IMR-90 (cell line): ENCODE measurements around the gene INO80E. TPM values are rescaled to one million over a fixed set of nuclear protein-coding genes. Genes with fewer than 3 reads are reported as not detected.

Experiments used
- ATAC-seq: fragments of 200-7000 bp; cut with Tn5 transposase; 2 replicates; pipeline ENCODE4 v1.9.1; 2020; ENCODE audit warnings: low read depth, mild to moderate bottlenecking, moderate library complexity
- BruUV-seq: library from RNA; stranded (reverse); fragments of 400-500 nt; replicated peaks from 2 replicates; lab custom pipeline; 2021; lab: Mats Ljungman, UMichigan
- CTCF ChIA-PET: fragments of 300-600 bp; formaldehyde crosslinking; extraction: SDS; loops from one replicate; lab custom pipeline; 2021; ENCODE audit warnings: antibody characterized with exemption; lab: Yijun Ruan, JAX
- POLR2A ChIA-PET: fragments of 300-600 bp; sonication (Branson Sonifier 250); formaldehyde crosslinking; loops from one replicate; lab custom pipeline; 2022; ENCODE audit warnings: antibody characterized with exemption; ENCODE audit not compliant: unreplicated experiment; lab: Charles Lee
- DNase-seq: peaks from one replicate; pipeline ENCODE4 v3.0.0; 2013
- H2AFZ ChIP-seq: replicated peaks from 2 replicates; pipeline ENCODE3; 2013; ENCODE audit warnings: low read length, mild to moderate bottlenecking; ENCODE audit not compliant: poor library complexity
- H2AK5ac ChIP-seq: 2 replicates; pipeline ENCODE4 v1.6.1; 2013; ENCODE audit warnings: low read depth, low read length, inconsistent platforms
- H2AK9ac ChIP-seq: replicated peaks from 2 replicates; pipeline ENCODE3; 2013; ENCODE audit warnings: mild to moderate bottlenecking, low read depth, low read length, moderate library complexity; ENCODE audit not compliant: poor library complexity
- H2BK120ac ChIP-seq: 2 replicates; pipeline ENCODE4 v1.6.1; 2013; ENCODE audit warnings: low read depth, low read length, inconsistent platforms
- H2BK15ac ChIP-seq: 3 replicates; pipeline ENCODE4 v1.6.1; 2013; ENCODE audit warnings: low read depth, low read length, inconsistent platforms
- H2BK20ac ChIP-seq: 2 replicates; pipeline ENCODE4 v1.6.1; 2013; ENCODE audit warnings: low read depth, mild to moderate bottlenecking, inconsistent platforms, low read length, moderate library complexity
- H2BK5ac ChIP-seq: 2 replicates; pipeline ENCODE4 v1.6.1; 2013; ENCODE audit warnings: mild to moderate bottlenecking, low read depth, low read length, inconsistent platforms; ENCODE audit not compliant: poor library complexity, severe bottlenecking
- H3K14ac ChIP-seq: replicated peaks from 2 replicates; pipeline ENCODE4 v1.6.1; 2013; ENCODE audit warnings: low read depth, low read length, inconsistent platforms
- H3K18ac ChIP-seq: 2 replicates; pipeline ENCODE4 v1.6.1; 2013; ENCODE audit warnings: low read depth, low read length, control low read depth
- H3K23ac ChIP-seq: 2 replicates; pipeline ENCODE4 v1.6.1; 2013; ENCODE audit warnings: low read depth, low read length, inconsistent platforms
- H3K27ac ChIP-seq: 2 replicates; pipeline ENCODE4 v1.5.1; 2013; ENCODE audit warnings: mild to moderate bottlenecking, control low read depth, low read length; ENCODE audit not compliant: insufficient read depth
- H3K27me3 ChIP-seq: 2 replicates; pipeline ENCODE4 v1.6.1; 2013; ENCODE audit warnings: low read length; ENCODE audit not compliant: control insufficient read depth, insufficient read depth
- H3K36me3 ChIP-seq: 2 replicates; pipeline ENCODE4 v1.6.1; 2013; ENCODE audit warnings: low read length, mixed read lengths; ENCODE audit not compliant: control insufficient read depth, insufficient read depth
- H3K4ac ChIP-seq: 2 replicates; pipeline ENCODE4 v1.6.1; 2013; ENCODE audit warnings: low read depth, low read length, inconsistent platforms
- H3K4me1 ChIP-seq: 2 replicates; pipeline ENCODE4 v1.6.1; 2013; ENCODE audit warnings: low read length, mixed read lengths; ENCODE audit not compliant: control insufficient read depth, insufficient read depth
- H3K4me2 ChIP-seq: 2 replicates; pipeline ENCODE4 v1.6.1; 2013; ENCODE audit warnings: low read depth, mild to moderate bottlenecking, control low read depth, low read length, moderate library complexity
- H3K4me3 ChIP-seq: 2 replicates; pipeline ENCODE4 v1.5.1; 2013; ENCODE audit warnings: low read depth, mild to moderate bottlenecking, control low read depth, low read length, moderate library complexity; ENCODE audit not compliant: insufficient read depth
- H3K56ac ChIP-seq: 2 replicates; pipeline ENCODE4 v1.6.1; 2013; ENCODE audit warnings: low read length, inconsistent platforms; ENCODE audit not compliant: insufficient read depth; ENCODE audit errors: extremely low read depth
- H3K79me1 ChIP-seq, 2 experiments: 2 replicates each; pipeline ENCODE4 v1.6.1; 2013; ENCODE audit warnings: low read length in 2 of 2, inconsistent platforms in 1 of 2, low read depth in 1 of 2
- H3K9ac ChIP-seq: 2 replicates; pipeline ENCODE4 v1.6.1; 2013; ENCODE audit warnings: low read depth, low read length, control low read depth
- H3K9me1 ChIP-seq: 2 replicates; pipeline ENCODE4 v1.6.1; 2013; ENCODE audit warnings: low read length, inconsistent platforms; ENCODE audit not compliant: insufficient read depth
- H3K9me3 ChIP-seq: 2 replicates; pipeline ENCODE4 v1.6.1; 2013; ENCODE audit warnings: low read length; ENCODE audit not compliant: control insufficient read depth, insufficient read depth
- H4K20me1 ChIP-seq: 2 replicates; pipeline ENCODE4 v1.6.1; 2013; ENCODE audit warnings: low read length, inconsistent platforms; ENCODE audit not compliant: insufficient read depth
- H4K5ac ChIP-seq: 2 replicates; pipeline ENCODE4 v1.6.1; 2013; ENCODE audit warnings: mild to moderate bottlenecking, low read depth, low read length, control low read depth
- H4K8ac ChIP-seq, 2 experiments: 2 replicates each; pipeline ENCODE4 v1.6.1; 2013; ENCODE audit warnings: low read depth in 2 of 2, low read length in 2 of 2, control low read depth in 1 of 2, inconsistent platforms in 1 of 2
- H4K91ac ChIP-seq: 2 replicates; pipeline ENCODE4 v1.6.1; 2013; ENCODE audit warnings: low read depth, low read length, inconsistent platforms; ENCODE audit not compliant: insufficient read depth
- CEBPB ChIP-seq: IDR thresholded peaks from 2 replicates; pipeline ENCODE4 v1.6.1; 2012; ENCODE audit warnings: low read depth, low read length, improper control_type of control experiment
- CHD1 ChIP-seq: IDR thresholded peaks from 2 replicates; pipeline ENCODE4 v1.6.1; 2012; ENCODE audit warnings: low read depth, low read length, improper control_type of control experiment
- ELK1 ChIP-seq: fragments of 150-350 bp; IDR thresholded peaks from 2 replicates; pipeline ENCODE4 v1.6.1; 2016; ENCODE audit warnings: low read depth, mild to moderate bottlenecking, low read length, moderate library complexity, borderline replicate concordance
- FOS ChIP-seq: fragments of 150-350 bp; IDR thresholded peaks from 2 replicates; pipeline ENCODE4 v1.6.1; 2016; ENCODE audit warnings: low read depth, low read length
- MAFK ChIP-seq: IDR thresholded peaks from 2 replicates; pipeline ENCODE4 v1.6.1; 2012; ENCODE audit warnings: low read depth, low read length, improper control_type of control experiment
- NFE2L2 ChIP-seq: fragments of 150-350 bp; IDR thresholded peaks from 2 replicates; pipeline ENCODE4 v1.6.1; 2016; ENCODE audit warnings: low read depth, mild to moderate bottlenecking, low read length
- RCOR1 ChIP-seq: IDR thresholded peaks from 2 replicates; pipeline ENCODE4 v1.6.1; 2012; ENCODE audit warnings: mild to moderate bottlenecking, low read length, improper control_type of control experiment; ENCODE audit not compliant: insufficient replicate concordance
- USF2 ChIP-seq: fragments of 150-350 bp; IDR thresholded peaks from 2 replicates; pipeline ENCODE4 v1.6.1; 2017; ENCODE audit warnings: mild to moderate bottlenecking, antibody characterized with exemption, low read length, low read depth
- WGBS, 2 experiments: methylation state at CpG; one replicate each; pipeline versions ENCODE4 v1.1.5 to v1.1.7; 2013; ENCODE audit warnings: missing lambda C conversion rate in 2 of 2; ENCODE audit not compliant: insufficient read length in 1 of 2; ENCODE audit errors: extremely low coverage in 2 of 2; 5-methylcytosine and 5-hydroxymethylcytosine counted together
- dilution Hi-C: fragments of 300-500 bp; cut with HindIII; formaldehyde crosslinking; loops from one replicate; pipeline ENCODE4 v1.14.3; 2018; ENCODE audit warnings: low sequenced_read_pairs; ENCODE audit not compliant: unreplicated experiment
- in situ Hi-C: fragments of 300-500 bp; cut with MboI; formaldehyde crosslinking; loops from 3 replicates; pipeline ENCODE4 v1.14.3; 2019; ENCODE audit warnings: low sequenced_read_pairs, inconsistent platforms, mixed read lengths
- intact Hi-C: fragments of 100-400 bp; cut with micrococcal nuclease; formaldehyde crosslinking; loops from 2 replicates; pipeline ENCODE4 v1.10.0; 2022
- polyA plus RNA-seq, 3 experiments: library from polyadenylated mRNA; depleted of rRNA; stranded (reverse); fragments of >200 nt; gene quantifications; 2 replicates each; pipeline ENCODE4 v1.2.3, GENCODE V29; 2012; ENCODE audit warnings: low replicate concordance in 1 of 3
- total RNA-seq: library from RNA; depleted of rRNA; stranded (reverse); fragments of >200 nt; gene quantifications from 2 replicates; pipeline ENCODE4 v1.2.3, GENCODE V29; 2012
- TF ChIP-seq, protein P1 (sequence below): conservative IDR thresholded peaks from 2 replicates; pipeline ENCODE4 v1.5.1; 2012; ENCODE audit warnings: mild to moderate bottlenecking, low read depth, low read length, improper control_type of control experiment

Gene INO80E
- total and polyA plus RNA-seq, 2 of the 4 experiments (the other 2 are of a cell fraction): 40.9 to 42.1 TPM

DNA sequence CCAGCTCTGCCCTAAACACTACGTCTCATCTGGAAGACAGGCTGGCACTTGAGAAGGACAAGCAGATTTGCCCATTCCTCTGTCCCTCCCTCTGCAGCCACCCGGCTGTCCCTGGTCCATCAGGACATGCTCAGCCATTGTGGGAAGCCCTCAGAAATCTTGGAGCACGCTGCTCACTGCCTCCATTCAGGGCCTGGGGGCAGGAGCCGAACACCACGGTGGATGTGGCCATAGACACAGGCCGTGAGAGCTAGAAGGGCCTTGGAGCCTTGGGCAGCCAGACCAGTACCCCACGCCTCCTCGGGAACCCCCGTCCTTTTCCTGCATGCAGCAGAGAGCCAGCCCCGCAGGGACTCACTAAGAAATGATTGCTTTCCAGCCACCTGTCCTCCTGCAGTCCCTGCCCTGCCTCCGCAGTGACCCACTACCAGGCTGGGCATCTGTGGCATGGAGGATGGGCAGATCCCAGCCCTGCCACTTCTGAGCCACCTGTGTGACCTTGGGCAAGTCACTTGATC lies 11.4 kb downstream of the INO80E start:
- Histone ChIP-seq H3K79me1 (no peaks in the 10 kb centered on the region; a peak in 1 of 4 replicates), H4K8ac (no peak overlapping the region), H3K9ac (no peak overlapping the region), H3K56ac (no peak overlapping the region), H3K27me3 (peaks cover 27% of the 10 kb centered on the region), H4K91ac (no peak overlapping the region), H3K27ac (no peak overlapping the region), H2AK9ac (no peak overlapping the region), H2BK5ac (no peak overlapping the region), H4K20me1 (no peaks in the 10 kb centered on the region; the same call in 1 of the 2 replicates), H3K4me3 (no peak overlapping the region), H3K9me1 (no peaks in the 10 kb centered on the region), H3K36me3 (peaks cover 7% of the 10 kb centered on the region; the same call in 1 of the 2 replicates), H2AFZ (no peak overlapping the region), H4K5ac (no peak overlapping the region), H3K9me3 (no peaks in the 10 kb centered on the region), H3K4me2 (no peak overlapping the region), H2BK20ac (no peak overlapping the region), H2AK5ac (no peak overlapping the region), H3K23ac (no peak overlapping the region), H2BK15ac (no peak overlapping the region), H3K14ac (no peak overlapping the region), H3K4ac (no peak overlapping the region), H3K4me1 (no peaks in the 10 kb centered on the region; the same call in 1 of the 2 replicates), H3K18ac (no peak overlapping the region), H2BK120ac (no peak overlapping the region)
- dilution Hi-C loops: no loop called here
- WGBS, 2 experiments: 64% methylated on average over 5 of the region's 11 CpGs; no CpG with 5 or more reads in 1 of the 2 experiments
- no peak for TF ChIP-seq FOS
- no peak for TF ChIP-seq MAFK
- no peak for TF ChIP-seq USF2
- TF ChIP-seq NFE2L2: no peak
- TF ChIP-seq CEBPB: no peak
- no peak for TF ChIP-seq ELK1
- TF ChIP-seq RCOR1: no peak
- no peak for TF ChIP-seq CHD1
- TF ChIP-seq, protein P1, sequence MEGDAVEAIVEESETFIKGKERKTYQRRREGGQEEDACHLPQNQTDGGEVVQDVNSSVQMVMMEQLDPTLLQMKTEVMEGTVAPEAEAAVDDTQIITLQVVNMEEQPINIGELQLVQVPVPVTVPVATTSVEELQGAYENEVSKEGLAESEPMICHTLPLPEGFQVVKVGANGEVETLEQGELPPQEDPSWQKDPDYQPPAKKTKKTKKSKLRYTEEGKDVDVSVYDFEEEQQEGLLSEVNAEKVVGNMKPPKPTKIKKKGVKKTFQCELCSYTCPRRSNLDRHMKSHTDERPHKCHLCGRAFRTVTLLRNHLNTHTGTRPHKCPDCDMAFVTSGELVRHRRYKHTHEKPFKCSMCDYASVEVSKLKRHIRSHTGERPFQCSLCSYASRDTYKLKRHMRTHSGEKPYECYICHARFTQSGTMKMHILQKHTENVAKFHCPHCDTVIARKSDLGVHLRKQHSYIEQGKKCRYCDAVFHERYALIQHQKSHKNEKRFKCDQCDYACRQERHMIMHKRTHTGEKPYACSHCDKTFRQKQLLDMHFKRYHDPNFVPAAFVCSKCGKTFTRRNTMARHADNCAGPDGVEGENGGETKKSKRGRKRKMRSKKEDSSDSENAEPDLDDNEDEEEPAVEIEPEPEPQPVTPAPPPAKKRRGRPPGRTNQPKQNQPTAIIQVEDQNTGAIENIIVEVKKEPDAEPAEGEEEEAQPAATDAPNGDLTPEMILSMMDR: no peak
- ATAC-seq (no peak), DNase-seq (no peak)
- POLR2A ChIA-PET: no interaction called here
- intact Hi-C loops: no loop called here
- in situ Hi-C loops: no loop called here
- CTCF ChIA-PET: no interaction called here
- no TSS peak for BruUV-seq
